Stimulated activated naive CD4-positive, alpha-beta T cell (primary cell): ENCODE measurements around the gene SMIM23.

Source experiments
- DNase-seq, 6 experiments: peaks; one replicate each; lab custom pipeline; 2025; lab: John Stamatoyannopoulos, UW

SMIM23 gene

GRCh38 chr5:171785517-171785916 is at the start of gene SMIM23:
Gene SMIM23 (plus strand): TSS chr5:171785817. CDS start chr5:171785872, 55 bp downstream.
- DNase-seq, result no peak

GRCh38 chr5:171736976-171737891 is 48.4 kb upstream of the SMIM23 start:
- no peak for DNase-seq

DNA sequence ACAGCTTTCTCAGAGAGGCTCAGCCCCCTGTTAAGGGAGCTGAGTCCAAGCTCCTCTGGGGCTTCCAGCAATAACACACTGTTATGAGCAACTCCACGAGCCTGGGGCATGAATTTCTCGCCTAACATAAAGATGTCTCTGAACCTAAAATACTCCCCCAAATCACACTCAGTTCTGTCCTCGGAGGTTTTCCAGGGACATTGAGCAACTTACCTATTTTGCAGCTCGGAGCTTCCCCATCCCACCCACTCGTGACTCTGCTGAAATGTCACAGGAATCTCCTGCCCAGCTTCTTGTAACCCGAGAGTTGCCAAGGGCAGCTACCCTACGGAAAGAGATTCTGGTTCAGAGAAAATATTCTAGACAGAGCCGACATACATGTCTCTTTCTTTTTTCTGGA is 47.1 kb upstream of the SMIM23 start:
- no peak for DNase-seq

DNA sequence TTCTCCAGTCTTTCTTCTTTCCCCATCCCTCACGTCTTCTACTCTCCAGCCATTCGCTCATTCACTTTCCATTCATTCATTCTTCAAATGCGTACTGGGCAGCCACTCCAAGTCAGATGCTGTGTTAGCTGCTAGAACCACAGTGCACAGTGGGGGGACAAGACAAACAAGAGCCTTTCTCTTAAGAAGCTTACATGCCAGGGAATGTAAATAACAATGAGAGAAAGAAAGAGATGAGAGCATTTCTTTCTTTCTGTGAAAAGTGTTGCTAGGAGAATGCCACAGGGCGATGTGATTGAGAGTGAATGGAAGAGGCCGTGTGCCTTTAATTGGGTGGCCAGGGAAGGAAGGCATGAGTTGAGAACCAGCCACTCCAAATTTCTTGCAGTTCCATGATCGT is 46.3 kb upstream of the SMIM23 start:
- DNase-seq, result no peak

DNA sequence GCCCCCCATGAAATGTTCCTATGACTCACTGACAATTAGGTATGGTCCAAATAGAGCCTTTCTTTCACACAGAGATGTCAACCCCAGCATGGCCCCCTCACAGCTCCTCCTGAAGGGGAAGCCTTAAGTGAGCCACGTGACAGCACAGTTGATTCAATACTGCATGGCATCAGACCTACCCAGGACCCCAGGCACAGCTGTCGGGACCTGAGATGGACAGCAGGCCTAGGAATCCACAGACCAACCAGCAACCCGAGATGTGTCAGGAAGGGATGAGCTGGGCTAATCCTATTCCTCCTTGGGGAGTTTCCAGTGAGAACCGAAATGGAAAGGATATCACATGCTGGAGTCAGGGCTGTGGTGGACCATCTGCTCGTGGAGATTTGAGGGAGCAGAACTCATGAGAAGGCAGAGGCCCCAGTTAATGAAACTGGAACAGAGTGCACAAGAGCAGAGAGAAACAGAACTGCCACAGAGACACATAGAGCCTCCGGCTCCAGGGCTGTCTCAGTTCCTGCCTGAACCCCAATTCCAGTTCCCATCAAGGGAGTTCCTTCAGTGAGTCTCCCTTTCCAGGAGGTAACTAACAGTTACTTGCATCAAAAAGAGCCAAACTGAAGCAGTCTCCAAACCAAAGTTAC is 42.1 kb upstream of the SMIM23 start:
- no peak for DNase-seq

DNA sequence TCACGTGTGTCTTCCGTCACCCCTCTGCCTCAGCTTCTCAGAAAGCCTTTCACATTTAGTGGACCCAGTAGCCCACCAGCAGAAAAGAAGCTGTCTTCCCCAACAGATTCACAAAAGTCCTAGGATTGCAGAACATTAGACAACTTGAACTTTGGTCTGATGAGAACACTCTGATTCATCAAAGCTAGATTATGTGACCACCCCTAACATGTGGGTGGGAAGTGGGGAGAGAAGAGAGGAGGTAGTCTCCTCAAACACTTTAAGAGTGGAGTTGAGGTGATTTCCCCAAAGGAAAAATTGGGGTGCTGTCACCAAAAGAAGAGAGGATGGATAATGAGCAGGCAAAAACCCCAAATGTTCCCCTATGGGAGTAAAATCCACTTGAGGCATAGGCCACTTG is 41.4 kb upstream of the SMIM23 start:
- no peak for DNase-seq

- no peak for DNase-seq
Observed at GRCh38 chr5:171744882-171745281, 40.7 kb upstream of the SMIM23 start.

- no peak for DNase-seq
Observed at GRCh38 chr5:171745602-171746001, 40.0 kb upstream of the SMIM23 start.

- DNase-seq, result no peak
Observed at GRCh38 chr5:171747061-171747859, 38.4 kb upstream of the SMIM23 start.

DNA sequence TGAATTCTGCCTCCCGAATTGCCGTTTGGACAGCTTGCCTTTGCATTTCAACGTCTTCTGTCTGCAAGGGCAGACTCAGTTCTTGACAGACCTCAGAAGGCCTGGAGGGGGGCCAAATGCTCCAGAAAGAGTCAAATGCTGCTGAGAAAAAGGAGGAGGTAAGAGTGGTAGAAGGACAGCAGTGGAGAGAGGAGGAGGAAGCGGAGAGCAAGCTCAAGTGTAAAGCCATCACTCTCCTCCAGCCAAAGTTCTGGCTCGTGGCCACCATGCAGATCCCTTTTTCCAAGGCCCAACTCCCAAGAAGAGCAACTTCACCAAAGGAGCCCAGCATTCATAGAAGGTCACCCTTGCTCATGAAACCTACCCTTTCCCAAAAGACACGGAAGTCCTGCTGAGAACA is 36.9 kb upstream of the SMIM23 start:
- no peak for DNase-seq

DNA sequence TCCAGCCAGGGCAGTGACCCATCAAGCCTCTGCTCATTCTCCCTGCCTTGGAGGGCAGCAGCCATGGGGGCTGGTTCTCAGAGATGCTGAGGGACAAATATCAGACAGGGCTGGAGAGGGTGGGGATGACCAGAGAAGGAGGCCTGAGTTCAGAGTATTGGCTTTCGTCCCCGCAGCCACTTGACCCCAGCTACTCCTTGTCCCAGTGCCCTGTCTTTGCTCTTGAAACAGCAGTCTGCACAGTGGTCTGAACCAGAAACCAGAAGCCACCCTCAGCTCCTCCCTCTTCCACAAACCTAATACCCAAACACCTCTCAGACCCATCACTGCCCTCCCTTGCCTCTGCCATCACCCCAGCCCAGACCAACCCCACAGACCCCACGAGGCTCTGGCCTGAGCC is 36.3 kb upstream of the SMIM23 start:
- no peak for DNase-seq

DNA sequence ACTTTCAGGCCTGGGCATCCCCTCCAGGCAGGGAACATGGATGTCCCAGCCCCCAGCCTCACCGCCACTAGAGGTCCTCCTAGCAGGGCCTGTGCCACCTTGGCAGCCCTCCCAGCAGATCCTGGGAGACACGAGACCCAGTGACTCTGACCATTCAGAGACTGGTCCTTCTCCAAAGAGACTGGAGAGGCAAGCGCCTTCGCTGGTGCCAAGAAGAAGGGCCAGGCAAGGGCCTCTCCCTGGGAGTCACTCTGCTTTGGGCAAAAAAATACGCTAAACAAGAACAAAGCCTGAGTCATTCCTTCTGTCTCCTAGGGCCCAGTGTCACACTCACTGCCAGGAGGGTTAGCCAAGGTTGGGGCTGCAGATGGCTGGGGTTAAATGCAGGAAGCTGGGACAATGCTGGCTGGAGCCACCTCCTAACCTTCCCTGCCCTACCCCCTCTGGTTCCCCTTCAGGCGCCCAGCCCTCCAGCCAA is 35.3 kb upstream of the SMIM23 start:
- DNase-seq, result no peak

DNA sequence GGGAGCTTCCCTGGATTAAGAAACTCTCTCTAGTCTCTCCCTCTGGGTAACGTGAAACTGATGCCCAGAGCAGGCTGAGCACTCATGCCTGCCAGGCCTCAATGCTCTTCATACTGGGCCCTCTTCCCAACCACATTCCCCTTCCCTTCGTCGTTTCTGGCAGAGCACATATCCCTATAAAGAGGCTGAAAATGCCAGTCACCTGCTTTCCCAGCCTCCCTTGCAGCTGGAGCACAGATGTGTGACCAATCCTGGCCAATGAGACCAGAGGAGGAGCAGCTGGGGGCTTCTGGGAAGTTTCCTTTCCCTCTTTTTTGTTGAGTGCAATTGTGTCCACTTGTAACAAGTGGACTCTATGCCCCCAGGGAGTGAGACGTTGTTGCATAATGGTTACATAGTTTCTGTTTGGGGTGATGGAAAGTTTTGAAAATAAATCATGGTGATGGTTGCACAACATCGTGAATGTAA is 30.2 kb upstream of the SMIM23 start:
- no peak for DNase-seq

DNA sequence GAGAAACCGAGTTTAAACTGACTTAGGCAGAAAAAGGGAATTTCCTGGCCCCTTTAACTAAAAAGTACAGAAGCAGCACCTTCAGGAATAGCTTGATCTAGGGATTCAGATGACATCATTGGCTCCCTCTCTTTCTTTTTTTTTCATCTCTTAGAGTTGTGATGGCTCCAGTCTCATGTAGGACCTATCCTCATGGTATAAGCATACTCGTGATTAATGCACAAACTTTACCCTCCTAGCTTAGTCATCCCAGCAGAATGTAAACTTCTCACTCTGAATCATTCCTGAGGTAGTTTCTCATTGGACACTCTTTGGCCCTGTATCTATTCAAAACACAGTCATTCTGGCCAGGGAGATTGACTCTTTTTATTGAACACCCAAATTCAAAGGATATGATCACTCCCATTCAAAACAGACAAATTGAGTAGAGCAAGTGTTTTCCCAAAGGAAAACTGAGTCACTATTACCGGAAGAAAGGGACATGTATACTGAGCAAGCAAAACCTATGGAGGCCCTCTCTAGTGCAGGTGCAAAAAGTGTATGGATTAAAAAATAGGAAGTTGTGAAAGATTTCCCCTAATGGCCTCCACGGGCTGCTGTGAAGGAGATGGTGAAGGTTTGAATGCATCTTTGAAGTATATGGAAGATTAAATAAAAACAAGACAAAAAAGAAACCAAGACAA is 27.6 kb upstream of the SMIM23 start:
- no peak for DNase-seq

- DNase-seq, result no peak
Observed at GRCh38 chr5:171759777-171760176, 25.8 kb upstream of the SMIM23 start.

DNA sequence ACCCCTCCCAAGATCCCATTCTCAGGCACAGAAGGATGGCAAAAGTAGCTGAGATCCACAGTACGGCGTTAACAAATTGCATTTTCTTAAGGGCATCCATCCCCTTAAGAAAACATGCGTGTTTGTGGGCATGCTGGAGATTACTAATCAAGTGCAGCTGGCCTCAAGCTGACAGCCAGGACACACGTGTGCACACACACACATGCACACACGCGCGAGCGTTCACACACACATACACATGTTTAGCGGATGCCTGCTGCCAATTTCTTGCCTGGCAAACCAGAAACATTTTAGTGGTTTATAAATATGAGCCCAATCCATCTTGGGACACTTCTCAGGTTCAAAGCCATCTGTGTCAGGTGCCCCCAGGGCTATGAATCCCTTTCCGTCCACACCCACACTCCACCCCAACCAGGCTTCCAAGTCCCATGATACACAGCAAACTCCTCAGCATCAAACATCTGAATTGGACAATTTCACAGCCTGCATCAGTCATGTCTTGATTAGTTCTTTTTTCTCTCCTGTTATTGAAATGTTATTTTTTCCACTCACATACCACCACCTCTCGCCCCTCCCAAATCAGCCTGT is 23.5 kb upstream of the SMIM23 start:
- no peak for DNase-seq

- DNase-seq, result no peak
Observed at GRCh38 chr5:171762903-171763302, 22.7 kb upstream of the SMIM23 start.

DNA sequence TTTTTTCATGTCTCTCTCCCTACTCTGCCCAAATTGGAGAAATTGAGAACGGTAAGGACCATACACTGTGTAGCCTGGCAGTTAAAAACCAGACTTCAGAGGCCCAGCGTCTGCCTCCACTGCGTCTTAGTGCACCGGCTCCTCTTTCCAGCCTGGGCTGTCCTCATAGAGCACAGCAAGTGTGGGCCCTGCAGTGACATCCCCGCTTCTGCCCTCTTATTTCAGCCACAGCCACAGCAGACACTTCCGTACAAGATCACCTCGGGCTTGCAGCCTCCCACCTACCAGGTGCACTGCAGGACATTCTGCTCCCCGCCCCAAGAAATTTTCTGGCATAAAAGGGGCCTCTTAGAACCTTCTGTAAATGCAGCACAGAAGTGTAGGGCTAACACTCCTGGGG is 21.4 kb upstream of the SMIM23 start:
- no peak for DNase-seq

GRCh38 chr5:171766875-171767274 is 18.7 kb upstream of the SMIM23 start:
- DNase-seq, result no peak

DNA sequence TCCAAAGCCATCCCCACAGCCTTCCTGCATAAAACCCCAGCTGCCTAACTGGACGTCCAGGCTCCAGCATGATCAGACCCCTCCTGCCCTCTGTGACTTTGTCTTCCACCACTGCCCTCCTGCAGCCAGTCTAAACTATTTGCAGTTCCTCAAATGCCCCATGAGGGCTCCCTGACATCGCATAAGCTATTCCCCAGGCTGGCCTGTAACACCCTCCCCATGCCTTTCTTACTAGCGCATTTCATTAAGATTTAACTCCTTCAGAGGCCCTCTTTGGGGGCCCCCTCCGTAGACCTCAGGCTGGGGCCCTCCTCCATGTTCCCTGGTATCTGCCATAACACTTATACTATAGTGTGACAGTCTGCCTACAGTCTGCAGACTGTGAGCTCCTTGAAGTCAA is 15.5 kb upstream of the SMIM23 start:
- DNase-seq, result no peak

DNA sequence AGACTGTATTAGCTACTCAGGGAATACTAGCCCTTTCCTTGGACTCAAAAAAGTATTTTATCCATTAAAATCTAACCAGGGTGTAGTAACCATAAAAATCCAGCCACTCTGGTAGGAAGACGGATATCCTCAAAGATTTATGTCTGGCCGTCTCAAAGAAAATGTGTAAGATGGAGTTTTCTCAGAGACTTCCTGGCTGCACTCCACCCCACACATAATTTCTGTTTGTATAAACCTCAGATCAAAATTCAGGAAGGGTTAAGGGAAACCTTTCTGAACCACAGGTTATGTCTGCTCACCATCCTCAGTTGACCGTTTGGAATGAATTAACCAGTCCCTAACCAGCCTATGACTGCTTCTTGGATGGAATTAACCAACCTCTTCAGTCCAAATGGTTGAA is 13.8 kb upstream of the SMIM23 start:
- DNase-seq, result no peak
